M059J (cell line): ENCODE measurements around the gene SCAF11. TPM values are rescaled to one million over a fixed set of nuclear protein-coding genes. Genes with fewer than 3 reads are reported as not detected.

Experiments
- DNase-seq: peaks from one replicate; pipeline ENCODE4 v3.0.0-alpha.2; 2012; ENCODE audit warnings: low read depth
- total RNA-seq: library from RNA; depleted of rRNA; stranded (reverse); fragments of >200 nt; shearing (Covaris generic); gene quantifications from 2 replicates; pipeline ENCODE4 v1.2.3, GENCODE V29; 2014

Gene SCAF11
- total RNA-seq, 1 experiment from 2014 or later: 69.8 TPM

GRCh38 chr12:45978108-45978507 is 12.3 kb downstream of the SCAF11 start:
- DNase-seq: no peak

- no peak for DNase-seq
Measured at GRCh38 chr12:45977620-45978019, 12.8 kb downstream of the SCAF11 start.

GRCh38 chr12:45975506-45975905 is 14.9 kb downstream of the SCAF11 start:
- no peak for DNase-seq

GRCh38 chr12:45974883-45975282 is 15.5 kb downstream of the SCAF11 start:
- no peak for DNase-seq

- no peak for DNase-seq
Measured at GRCh38 chr12:45974171-45974719, 16.1 kb downstream of the SCAF11 start.

GRCh38 chr12:45973526-45973925 is 16.8 kb downstream of the SCAF11 start:
- DNase-seq: peak; percentile 28

GRCh38 chr12:45970391-45970790 is 20.0 kb downstream of the SCAF11 start:
- no peak for DNase-seq

GRCh38 chr12:45969084-45969483 is 21.3 kb downstream of the SCAF11 start:
- peak; percentile 11 for DNase-seq

GRCh38 chr12:45966486-45966885 is 23.9 kb downstream of the SCAF11 start:
- DNase-seq: peak; percentile 43

GRCh38 chr12:45962553-45963325 is 27.6 kb downstream of the SCAF11 start:
- DNase-seq: no peak

GRCh38 chr12:45959728-45960127 is 30.6 kb downstream of the SCAF11 start:
- DNase-seq: no peak

GRCh38 chr12:45959025-45959424 is 31.3 kb downstream of the SCAF11 start:
- no peak for DNase-seq

GRCh38 chr12:45948546-45948945 is 41.8 kb downstream of the SCAF11 start:
- no peak for DNase-seq

- DNase-seq: no peak
Measured at GRCh38 chr12:45946435-45946834, 43.9 kb downstream of the SCAF11 start.

GRCh38 chr12:45944771-45945170 is 45.6 kb downstream of the SCAF11 start:
- no peak for DNase-seq

- DNase-seq: no peak
Measured at GRCh38 chr12:45939759-45940158, 50.6 kb downstream of the SCAF11 start.

- DNase-seq: peak; percentile 13
Measured at GRCh38 chr12:45938566-45938965, 51.8 kb downstream of the SCAF11 start.

- DNase-seq: no peak
Measured at GRCh38 chr12:45934956-45935355, 55.4 kb downstream of the SCAF11 start.

- DNase-seq: no peak
Measured at GRCh38 chr12:45933504-45933903, 56.9 kb downstream of the SCAF11 start.

GRCh38 chr12:45930369-45930768 is 60.0 kb downstream of the SCAF11 start:
- no peak for DNase-seq

GRCh38 chr12:45928309-45928708 is 62.1 kb downstream of the SCAF11 start:
- no peak for DNase-seq

GRCh38 chr12:45918818-45919217 is 71.6 kb downstream of the SCAF11 start:
- DNase-seq: no peak

GRCh38 chr12:45915405-45915804 is 75.0 kb downstream of the SCAF11 start:
- DNase-seq: peak; percentile 12

GRCh38 chr12:45914090-45914489 is 76.3 kb downstream of the SCAF11 start:
- peak; percentile 79 for DNase-seq
